ENCODE data around the gene ATP6V1D. TPM values are rescaled to one million over a fixed set of nuclear protein-coding genes. Genes with fewer than 3 reads are reported as not detected.
"Not testable (repeated sequence)": the region's sequence is repeated elsewhere in the genome, so short reads cannot be mapped to it uniquely, and the experiment has no call there.

The ATP6V1D gene
- 22.3 TPM for total RNA-seq

DNA sequence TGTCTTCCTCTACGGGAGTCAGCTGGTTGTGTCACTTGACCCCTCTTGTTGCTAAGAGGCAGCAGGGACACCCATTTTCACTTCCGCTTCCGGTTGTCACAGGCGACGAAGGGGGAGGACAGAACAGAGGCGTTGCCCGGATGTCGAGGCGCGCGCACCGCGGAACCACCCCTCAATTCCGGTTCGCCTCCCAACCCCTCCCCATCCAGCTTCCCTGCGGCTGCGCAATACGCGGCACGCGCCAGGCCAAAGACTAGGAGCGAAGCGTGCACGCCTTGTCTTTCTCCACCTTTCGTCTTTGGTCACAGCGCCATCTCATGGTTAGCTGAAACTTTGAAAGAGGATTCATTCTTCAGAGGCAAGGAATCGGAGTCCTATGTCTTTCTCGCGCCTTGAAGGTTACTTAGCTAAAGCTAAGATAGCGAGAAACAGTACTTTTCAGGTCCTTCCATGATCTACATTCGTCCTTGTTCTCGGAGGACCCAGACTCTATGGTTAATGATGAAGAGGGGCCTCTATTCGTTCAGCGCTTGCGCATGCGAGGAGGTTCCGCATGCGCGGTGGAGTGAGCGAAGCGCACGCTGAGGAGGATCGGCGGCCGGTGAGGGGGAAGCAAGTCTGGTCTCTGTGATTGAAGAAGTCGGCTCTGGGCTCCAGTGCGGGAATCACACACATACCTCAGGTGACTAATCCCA, at the start of gene ATP6V1D, which contains the start of gene EIF2S1:
Gene ATP6V1D (minus strand): TSS at position 30 of the 695 bp plus-strand sequence. CDS start 106 bp downstream, outside the sequence.
Gene EIF2S1 (plus strand): TSS at position 554 of the 695 bp plus-strand sequence. CDS start 4,440 bp downstream, outside the sequence.
- ATAC-seq (peak; percentile 92), DNase-seq (ENCODE audit: low spot score) (peak; percentile 99)

DNA sequence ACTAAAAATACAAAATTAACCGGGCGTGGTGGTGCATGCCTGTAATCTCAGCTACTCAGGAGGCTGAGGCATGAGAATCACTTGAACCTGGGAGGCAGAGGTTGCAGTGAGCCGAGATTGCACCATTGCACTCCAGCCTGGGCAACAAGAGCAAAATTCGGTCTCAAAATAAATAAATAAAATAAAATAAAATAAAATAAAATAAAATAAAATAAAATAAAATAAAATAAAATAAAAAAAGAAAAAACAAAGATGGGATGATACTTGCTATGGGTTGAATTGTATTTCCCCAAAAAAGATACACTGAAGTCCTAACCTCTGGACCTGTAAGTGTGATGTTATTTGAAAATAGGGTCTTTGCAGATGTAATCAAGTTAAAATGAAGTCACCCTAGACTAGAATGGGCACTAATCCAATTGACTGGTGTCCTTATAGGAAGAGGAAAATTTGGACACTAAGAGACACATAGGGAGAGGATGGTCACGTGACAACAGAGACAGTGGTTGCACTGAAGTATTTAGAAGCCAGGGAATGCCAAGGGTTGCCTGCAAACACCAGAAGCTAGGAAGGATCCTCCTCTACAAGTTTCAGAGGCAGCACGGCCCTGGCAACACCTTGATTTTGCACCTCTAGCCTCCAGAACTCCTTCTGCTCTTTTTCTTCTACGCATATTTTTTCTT, 48.7 kb upstream of the ATP6V1D start:
- not testable (repeated sequence) for DNase-seq (ENCODE audit: low spot score); ATAC-seq

DNA sequence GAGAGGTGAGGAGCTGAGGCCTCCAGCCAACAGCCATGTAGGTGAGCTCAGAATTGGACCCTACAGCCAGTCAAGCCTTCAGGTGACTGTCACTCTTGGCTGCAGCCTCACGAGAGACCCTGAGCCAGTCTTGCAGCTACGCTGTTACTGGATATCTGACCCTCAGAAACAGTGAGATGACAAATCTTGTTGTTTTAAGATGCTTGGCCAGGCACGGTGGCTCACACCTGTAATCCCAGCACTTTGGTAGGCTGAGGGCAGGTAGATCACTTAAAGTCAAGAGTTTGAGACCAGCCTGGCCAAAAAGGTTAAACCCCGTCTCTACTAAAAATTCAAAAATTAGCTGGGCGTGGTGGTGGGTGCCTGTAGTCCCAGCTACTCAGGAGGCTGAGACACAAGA, 46.2 kb upstream of the ATP6V1D start:
- DNase-seq (ENCODE audit: low spot score) (peak; percentile 8), ATAC-seq (no peak)

DNA sequence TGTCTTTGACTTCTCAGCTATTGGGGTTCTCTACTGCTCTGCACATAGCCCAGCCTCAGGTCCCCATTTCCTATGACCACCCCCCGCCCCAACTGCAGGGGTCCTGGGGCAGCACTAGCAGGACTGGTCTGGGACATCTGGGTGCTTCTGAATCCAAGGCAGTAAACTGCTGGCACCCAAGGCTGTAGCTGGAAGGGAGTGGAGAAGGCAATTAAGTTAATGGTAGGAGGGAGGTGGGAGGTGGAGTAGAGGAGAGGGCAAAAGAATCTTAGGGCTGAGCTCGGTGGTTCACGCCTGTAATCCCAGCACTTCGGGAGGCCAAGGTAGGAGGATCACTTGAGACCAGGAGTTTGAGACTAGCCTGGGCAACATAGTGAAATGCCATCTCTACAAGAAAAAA, 40.8 kb upstream of the ATP6V1D start:
- no peak for DNase-seq (ENCODE audit: low spot score)

DNA sequence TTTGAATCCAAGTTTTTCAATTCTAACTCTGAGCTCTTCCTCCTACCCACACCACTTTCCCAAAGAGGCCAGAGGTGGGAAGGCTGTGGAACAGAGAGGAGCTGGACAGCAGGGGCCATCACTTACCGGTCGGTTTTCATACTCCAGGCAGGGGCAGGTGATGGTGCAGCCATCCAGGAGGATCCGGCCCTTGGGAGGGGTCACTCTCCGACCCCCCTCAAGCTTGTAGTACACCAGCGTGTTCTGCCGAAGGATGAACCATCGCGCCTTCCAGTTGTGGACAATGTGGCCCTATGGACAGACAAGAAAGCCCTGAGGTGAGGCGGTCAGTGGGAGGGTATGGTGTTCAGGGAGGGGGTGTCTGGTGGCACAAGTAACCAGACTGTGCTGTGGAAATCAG, 37.9 kb upstream of the ATP6V1D start:
- ATAC-seq (no peak), DNase-seq (ENCODE audit: low spot score) (no peak)

More for the DNA sequence above, 40.8 kb upstream of the ATP6V1D start:
- no peak for ATAC-seq

DNA sequence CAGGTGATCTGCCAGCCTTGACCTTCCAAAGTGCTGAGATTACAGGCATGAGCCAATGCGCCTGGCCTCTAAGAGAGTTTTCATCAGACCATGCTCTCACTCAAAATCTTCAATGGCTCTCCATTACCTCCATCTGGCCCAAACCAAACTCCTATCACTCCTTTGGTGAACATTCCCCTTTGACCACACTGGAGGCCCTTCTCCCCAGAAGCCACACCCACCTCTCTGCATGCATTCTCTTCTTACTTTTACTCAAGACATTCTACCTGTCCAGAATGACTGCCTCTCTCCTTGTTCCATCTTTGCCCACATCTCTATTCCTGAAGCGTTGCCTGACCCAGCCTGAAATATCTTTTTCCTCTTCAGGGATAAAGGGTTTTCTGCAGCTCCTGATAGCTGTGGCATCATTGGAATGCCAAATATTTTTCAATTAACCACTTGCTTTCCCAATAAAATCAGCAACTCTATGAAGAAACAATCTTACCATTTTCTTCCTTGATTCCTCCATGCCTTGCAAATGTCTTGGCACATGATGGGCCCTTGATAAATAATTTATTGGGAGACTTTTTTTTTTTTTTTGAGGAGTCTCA, 36.9 kb upstream of the ATP6V1D start:
- ATAC-seq, result no peak
- no peak for DNase-seq (ENCODE audit: low spot score)

DNA sequence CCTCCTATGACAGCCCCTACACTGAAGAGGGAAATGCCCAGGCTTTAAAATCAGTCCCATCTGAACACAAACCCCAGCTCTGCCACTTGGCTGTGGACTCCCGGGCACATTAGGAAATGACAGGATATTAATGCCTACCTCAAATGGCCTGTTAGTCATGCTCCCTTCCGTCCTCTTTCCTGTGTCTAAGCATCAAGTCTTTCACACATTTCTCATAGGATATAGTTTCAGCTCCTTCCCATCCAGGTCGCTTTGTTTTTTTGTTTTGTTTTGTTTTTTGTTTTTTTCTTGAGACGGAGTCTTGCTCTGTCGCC, 36.2 kb upstream of the ATP6V1D start:
- no peak for ATAC-seq
- no peak for DNase-seq (ENCODE audit: low spot score)

DNA sequence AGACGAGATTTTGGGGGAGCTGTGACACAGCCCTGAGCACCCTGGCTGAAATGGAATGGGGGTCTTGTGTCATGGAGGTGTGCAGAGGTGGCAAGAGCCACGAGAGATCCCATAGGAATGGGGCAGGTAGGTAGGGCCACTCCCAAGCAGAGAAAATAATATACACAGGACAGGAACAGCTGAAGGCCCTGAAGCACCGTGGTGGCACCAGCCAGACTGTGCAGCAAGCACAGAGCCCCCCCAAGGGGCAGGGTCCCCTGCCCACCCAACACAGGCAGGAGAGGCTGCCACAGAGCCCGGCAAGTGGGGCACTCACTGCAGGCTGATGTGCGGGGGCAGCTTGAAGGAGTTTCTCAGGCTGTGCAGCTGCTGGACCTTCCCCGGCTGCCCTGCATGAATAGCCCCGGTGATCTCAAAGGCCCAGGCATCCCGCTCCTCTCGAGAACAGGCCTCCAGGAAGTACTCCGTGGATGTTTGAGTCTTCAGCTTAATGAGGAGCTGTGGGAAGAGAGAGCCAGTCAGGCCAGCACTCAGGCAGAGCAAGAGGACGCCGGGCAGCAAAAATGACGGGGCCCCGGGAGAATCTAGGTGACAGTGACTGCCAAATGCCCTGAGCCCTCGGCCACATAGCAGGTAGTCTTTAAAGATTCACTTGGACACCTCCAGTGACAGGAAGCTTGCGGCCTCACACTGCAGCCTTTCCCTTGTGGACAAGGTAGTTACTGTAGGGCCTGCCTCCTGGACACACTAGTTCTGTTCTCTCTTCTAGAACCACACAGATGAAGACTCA, 35.7 kb upstream of the ATP6V1D start:
- no peak for ATAC-seq
- no peak for DNase-seq (ENCODE audit: low spot score)

DNA sequence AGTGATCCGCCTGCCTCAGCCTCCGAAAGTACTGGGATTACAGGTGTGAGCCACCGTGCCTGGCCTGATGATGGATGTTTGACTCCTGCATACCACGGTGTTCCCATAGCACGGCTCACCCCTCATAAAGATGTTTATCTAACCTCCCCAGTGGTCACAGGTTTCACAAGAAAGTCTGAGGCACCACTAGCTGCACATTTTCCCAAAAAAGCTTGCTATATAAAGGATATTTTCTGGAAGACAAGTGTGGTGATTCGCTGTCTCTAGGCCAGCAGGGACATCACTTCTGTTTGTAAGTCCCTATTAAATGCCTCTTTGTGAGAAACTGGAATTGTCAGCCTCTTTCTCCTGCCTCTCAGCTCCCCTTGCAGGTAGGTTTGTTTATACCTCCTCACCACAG, 34.1 kb upstream of the ATP6V1D start:
- DNase-seq (ENCODE audit: low spot score) (no peak), ATAC-seq (no peak)

DNA sequence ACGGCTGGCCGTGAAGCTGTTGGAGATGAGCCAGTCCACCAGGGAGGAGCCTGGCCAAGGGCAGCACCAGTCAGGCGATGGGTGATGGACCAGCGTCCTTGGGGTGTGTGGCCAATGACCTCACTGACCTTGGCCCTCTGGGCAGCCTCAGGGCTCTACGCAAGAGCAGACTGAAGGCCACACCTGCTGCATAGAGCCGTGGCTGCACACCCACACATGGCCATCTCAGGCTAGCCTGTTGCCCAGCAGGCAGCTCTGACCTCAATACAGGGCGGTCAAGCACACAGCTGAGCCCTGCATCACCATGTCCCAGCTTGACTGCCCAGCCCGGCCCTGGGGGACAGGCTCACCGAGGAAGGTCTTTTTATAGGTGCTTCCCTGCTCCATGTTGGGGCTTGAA, 33.2 kb upstream of the ATP6V1D start:
- ATAC-seq, result peak; percentile 89
- peak; percentile 89 for DNase-seq (ENCODE audit: low spot score)

DNA sequence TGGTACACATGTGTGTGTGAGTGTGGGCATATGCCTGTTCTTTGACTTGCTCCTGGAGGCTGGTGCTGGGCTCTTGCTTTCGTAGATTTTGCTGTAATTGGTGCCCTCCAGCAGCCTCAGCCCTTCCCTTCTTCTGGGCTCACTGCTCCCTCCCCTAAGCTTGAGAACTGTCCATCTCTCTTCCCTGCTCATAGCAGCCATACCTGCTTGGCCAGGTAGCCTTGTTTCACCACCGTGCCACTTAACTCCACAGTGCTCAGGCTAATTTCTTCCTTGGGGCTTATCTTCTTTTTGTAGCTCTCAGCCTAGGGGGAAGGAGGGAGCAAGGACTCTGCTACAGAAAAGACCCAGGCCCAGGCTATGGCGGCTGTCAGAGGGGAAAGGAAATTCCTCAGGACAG, 32.5 kb upstream of the ATP6V1D start:
- DNase-seq (ENCODE audit: low spot score), result no peak
- no peak for ATAC-seq

DNA sequence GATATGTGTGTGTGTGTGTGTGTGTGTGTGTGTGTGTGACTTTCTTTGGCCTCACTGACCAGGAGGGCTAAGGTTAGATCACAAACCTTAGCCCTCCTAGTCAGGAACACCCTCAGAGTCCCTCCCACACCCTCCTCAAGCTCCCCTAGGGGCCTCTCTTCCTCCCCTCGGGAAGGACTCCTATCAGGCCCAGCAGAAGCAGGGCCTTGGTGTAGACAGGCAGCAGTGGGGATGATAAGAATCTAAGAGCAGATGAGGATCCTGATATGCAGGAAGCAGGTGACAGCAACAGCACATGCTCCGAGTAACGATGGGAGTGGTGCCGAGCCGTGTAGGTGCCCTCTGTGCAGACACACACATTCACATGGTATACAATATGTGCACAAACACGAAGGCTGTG, 31.7 kb upstream of the ATP6V1D start:
- no peak for DNase-seq (ENCODE audit: low spot score)
- ATAC-seq, result no peak

DNA sequence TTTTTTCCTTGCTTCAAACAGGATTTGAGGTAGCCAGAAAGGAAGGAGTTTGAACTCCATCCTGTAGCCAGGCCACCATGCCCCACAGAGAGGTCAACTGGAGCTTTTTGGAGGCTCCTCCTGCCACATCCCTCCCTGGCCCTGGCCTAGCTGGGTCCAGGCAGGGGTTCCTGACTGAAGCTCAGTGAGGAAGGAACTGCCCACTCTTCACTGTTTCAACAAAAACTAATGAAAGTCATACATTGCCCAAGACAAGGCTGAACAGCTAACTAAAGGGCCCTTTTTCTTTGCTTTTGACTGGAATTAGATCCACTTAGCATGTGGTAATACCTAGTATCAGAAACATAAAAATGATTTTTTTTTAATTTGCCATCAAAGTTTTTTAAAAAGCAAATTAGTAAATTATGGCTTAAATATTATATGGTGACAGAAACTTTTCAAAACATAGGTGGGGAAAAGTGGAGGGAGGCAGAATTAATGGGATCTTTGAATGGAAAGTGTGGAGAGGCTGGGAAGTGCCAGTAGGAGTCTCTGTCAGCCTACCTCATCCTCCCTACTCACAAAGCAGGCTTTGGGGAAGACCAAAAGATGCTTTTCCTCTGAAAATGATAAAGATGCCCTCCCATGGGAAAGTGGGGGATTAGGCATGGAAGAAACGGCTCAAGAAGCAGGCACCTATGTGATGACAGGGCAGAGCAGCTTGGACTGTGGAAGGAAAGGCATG, 30.4 kb upstream of the ATP6V1D start:
- no peak for DNase-seq (ENCODE audit: low spot score)
- ATAC-seq, result peak; percentile 21

DNA sequence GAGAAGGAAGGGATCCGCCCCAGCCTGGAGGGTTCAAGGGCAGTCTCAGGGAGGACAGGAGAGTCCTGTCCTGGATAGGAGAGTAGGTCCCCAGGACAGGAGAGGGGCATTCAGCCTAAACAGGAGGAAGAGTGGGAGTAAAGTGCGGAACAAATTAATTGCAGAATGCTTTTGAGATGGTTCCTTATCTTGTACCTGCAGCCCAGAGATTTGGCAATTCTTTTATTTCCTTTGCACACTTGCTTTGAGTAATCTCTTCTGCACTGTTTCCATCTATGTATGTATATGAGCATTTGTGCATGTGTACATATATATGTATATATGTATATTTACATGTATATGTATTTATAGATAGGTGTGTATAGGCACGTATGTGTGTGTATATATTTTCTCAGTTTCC, 29.7 kb upstream of the ATP6V1D start:
- no peak for DNase-seq (ENCODE audit: low spot score)
- ATAC-seq, result peak; percentile 14

DNA sequence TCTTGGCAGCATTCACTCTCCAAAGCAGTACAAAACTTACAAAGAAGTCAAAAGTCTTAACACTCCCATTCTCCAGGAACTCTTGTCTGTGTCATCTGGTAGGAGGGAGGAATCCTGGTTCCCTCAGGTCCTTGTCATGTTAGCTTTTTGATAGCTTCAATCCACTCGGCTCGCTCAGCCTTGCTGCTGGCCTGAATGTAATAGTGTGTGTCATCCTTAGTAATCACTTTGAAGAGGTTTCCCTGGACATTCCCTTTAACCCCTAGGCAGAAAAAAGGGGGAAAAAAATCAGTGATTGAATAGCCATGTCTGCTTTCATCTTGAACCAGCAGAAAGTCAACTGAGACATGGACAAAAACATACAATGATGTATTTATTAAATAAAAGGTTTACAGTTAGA, 27.6 kb upstream of the ATP6V1D start:
- no peak for ATAC-seq
- DNase-seq (ENCODE audit: low spot score), result no peak

DNA sequence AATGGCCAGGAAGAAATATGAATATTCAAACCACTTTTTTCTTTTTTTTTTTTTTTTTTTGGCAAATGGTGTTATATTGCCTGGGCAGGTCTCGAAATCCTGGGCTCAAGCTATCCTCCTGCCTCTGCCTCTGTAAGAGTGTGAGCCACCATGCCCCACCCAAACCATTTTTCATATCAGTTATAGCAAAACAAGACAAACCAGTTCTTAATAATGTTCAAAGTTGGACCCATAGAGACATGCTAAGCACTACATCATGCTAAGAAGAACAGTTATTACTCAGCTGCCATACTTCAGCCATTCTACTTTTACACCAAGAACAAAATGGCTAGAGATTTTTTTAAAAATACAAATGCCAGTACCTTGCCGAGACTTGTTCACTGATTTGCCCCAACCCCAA, 26.0 kb upstream of the ATP6V1D start:
- ATAC-seq (no peak), DNase-seq (ENCODE audit: low spot score) (no peak)

DNA sequence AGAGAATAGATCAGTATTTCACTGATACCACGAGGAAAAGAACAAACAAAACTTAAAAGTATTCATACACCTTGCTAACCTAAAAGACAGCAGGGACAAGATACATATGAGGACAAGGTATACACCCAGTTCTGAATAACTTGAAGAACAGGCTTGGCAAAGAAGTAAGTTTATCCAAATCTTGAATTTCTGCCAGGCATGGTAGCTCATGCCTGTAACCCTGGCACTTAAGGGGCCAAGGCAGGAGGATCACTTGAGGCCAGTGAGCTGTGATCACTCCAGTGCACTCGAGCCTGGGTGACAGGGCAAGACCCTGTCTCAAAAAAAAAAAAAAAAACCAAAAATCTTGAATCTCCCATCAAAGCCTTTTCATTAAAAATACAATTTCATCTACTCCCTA, 25.5 kb upstream of the ATP6V1D start:
- DNase-seq (ENCODE audit: low spot score), result no peak
- ATAC-seq, result no peak

DNA sequence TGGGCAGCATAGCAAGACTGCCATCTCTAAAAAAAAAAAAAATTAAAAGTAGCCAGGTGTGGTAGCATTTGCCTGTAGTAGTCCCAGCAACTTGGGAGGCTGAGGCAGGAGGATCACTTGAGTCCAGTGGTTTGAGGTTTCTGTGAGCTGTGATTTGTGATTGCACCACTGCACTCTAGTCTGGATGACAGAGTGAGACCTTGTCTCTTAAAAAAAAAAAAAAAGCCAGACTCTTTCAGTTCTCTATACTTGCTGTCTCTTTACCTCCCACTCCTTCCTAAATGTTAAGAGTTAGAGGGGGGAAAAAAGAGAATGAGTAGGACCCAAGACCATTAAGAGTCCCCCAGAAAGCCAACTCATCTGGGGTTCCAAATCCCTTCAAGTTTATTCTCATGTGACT, 18.3 kb upstream of the ATP6V1D start:
- ATAC-seq (no peak), DNase-seq (ENCODE audit: low spot score) (no peak)

DNA sequence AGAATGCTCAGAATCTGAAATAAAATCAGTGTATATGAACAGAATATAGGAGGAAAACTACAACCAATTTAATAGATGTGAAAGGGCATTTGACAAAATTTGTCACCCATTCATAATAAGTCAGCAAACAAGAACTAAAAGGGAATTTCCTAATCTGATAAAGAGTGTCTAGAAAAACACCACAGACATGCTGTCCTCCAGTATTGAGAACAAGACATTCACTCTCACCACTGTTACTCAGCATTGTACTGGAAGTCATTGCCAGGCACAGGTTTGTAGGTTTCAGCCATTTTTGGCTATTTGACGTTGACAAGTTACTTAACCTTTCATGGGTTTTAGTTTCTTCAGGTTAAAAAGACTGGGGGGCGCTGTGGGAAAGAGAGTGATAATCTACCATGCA, 13.7 kb upstream of the ATP6V1D start:
- ATAC-seq, result no peak

DNA sequence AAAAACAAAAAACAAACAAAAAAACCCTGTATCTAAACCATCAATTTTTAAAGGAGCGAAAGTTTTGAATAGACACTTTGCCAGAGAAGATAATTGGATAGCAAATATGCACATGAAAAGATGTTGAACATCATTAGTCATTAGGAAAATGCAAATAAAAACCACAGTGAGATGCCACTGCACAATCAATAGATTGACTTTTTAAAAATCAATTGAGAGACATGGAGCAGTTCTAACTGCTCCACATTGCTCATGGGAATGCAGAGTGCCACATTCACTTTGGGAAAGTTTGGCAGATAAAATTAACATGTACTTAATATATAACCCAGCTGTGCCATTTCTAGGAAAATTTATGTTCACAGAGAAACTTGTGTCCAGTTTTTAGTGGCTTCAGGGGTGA, 13.2 kb upstream of the ATP6V1D start:
- no peak for ATAC-seq
- DNase-seq (ENCODE audit: low spot score), result no peak

More for the DNA sequence above, 13.7 kb upstream of the ATP6V1D start:
- DNase-seq (ENCODE audit: low spot score), result no peak
